Heart left ventricle (tissue), 16 donors: ENCODE data around the gene CCDC198. TPM values are rescaled to one million over a fixed set of nuclear protein-coding genes. Genes with fewer than 3 reads are reported as not detected.

Experiments used
- ATAC-seq, 4 donors: fragments of 200-7000 bp; cut with Tn5 transposase; one replicate each; pipeline ENCODE4 v1.9.1; 2020 to 2022; ENCODE audit warnings: moderate library complexity in 4 of 4, mild to moderate bottlenecking in 3 of 4, moderate number of reproducible peaks in 1 of 4
- DNase-seq, 5 donors: peaks; one replicate each; pipeline ENCODE4 v3.0.0-alpha.2; 2020
- H3K27ac ChIP-seq, 12 donors: fragments of 200-600 bp; sonication (generic) in 4 of 12; one replicate each; pipeline versions ENCODE4 v1.5.0 to v1.8.0; 2016 to 2022; ENCODE audit warnings: mild to moderate bottlenecking in 2 of 12
- H3K27me3 ChIP-seq, 9 donors: fragments of 200-600 bp; sonication (generic) in 2 of 9; one replicate each; pipeline versions ENCODE4 v1.5.1 to v1.8.0; 2016 to 2022; ENCODE audit warnings: mild to moderate bottlenecking in 3 of 9
- H3K36me3 ChIP-seq, 9 donors: fragments of 200-600 bp; sonication (generic) in 2 of 9; one replicate each; pipeline versions ENCODE4 v1.5.0 to v1.8.0; 2018 to 2022; ENCODE audit warnings: mild to moderate bottlenecking in 2 of 9
- H3K4me1 ChIP-seq, 12 donors: fragments of 200-600 bp; sonication (generic) in 4 of 12; one replicate each; pipeline versions ENCODE4 v1.5.0 to v1.8.0; 2016 to 2022; ENCODE audit warnings: mild to moderate bottlenecking in 3 of 12
- H3K4me3 ChIP-seq, 12 donors: fragments of 200-600 bp; sonication (generic) in 4 of 12; one replicate each; pipeline versions ENCODE4 v1.5.0 to v1.8.0; 2017 to 2022; ENCODE audit warnings: mild to moderate bottlenecking in 9 of 12, moderate library complexity in 4 of 12
- H3K9me3 ChIP-seq, 12 donors: fragments of 200-600 bp; sonication (generic) in 4 of 12; one replicate each; pipeline versions ENCODE4 v1.5.0 to v1.8.0; 2016 to 2022; ENCODE audit warnings: mild to moderate bottlenecking in 1 of 12
- CTCF ChIP-seq, 12 donors: fragments of 200-600 bp; sonication (generic) in 4 of 12; IDR thresholded peaks; one replicate each; pipeline versions ENCODE4 v1.5.0 to v1.8.0; 2018 to 2022; ENCODE audit warnings: antibody characterized with exemption in 12 of 12, mild to moderate bottlenecking in 5 of 12
- POLR2A ChIP-seq, 2 donors: fragments of 450-650 bp; IDR thresholded peaks; one replicate each; pipeline ENCODE4 v1.6.1; 2017; ENCODE audit warnings: antibody characterized with exemption in 2 of 2, mild to moderate bottlenecking in 2 of 2, moderate library complexity in 2 of 2
- WGBS, 4 donors: extraction: QIAGEN DNeasy Blood & Tissue Kit in 2 of 4; methylation state at CpG; one replicate each; pipeline versions ENCODE4 v1.1.5 to v1.1.7; 2013 to 2018; 5-methylcytosine and 5-hydroxymethylcytosine counted together
- intact Hi-C, 10 donors: fragments of 100-400 bp; cut with DNase I; formaldehyde crosslinking; loops; one replicate each; pipeline versions ENCODE4 v1.11.1 to v1.14.2; 2022
- polyA plus RNA-seq, 2 donors: library from polyadenylated mRNA; stranded (reverse); fragments of 200-250 nt; gene quantifications; one replicate each; pipeline ENCODE4 v1.2.3, GENCODE V29; 2013
- total RNA-seq, 9 donors: library from RNA; depleted of rRNA in 2 of 9; stranded (reverse); fragments of >200 nt in 2 of 9; fragmentation: NEBNext Ultra II Directional in 3 of 9; extraction: Animal tissue kit (Norgen Biotek cat#: 25700) in 3 of 9; gene quantifications; one replicate each; pipeline versions ENCODE4 v1.1.0 to v1.2.4, GENCODE V29; 2016 to 2023
- donor health status: ischemic (EF 13 %, LVEDD 7.1; RV severe dilation, severe dysfunction).
- donor health status: healthy with polysubstance abuse.
- donor health status: DM: no; HTN: yes; CAD: no.
- donor health status: DM: no; HTN: no; CAD: no.
- donor health status: ischemic (EF 25% LVEDD 6.9; RV normal size, moderate dysfunction).
- donor health status: ischemic (EF 25% LVEDD 5.7; RV mildly dilated, moderate dysfunction).
- donor health status: healthy.
- donor health status: DM: yes; HTN: yes; CAD: no.
- donor health status: ischemic (EF 35%, LVEDD 5.7; RV mildly dilated, moderate dysfunction).
- donor health status: nonischemic (EF 11% LVEDD 7.7; RV severe dilation, severe dysfunction).
- donor health status: DM: yes; HTN: yes; CAD: no.
- donor health status: PGD.
- donor health status: ischemic (EF 29% LVEDD 5.4; RV normal size, mild dysfunction).
- donor health status: nonischemic (EF 23%, LVEDD 6.1; RV moderate dilation, normal function).

Gene CCDC198
- total and polyA plus RNA-seq, 11 donors, result not detected

- Histone ChIP-seq H3K27me3 (no peaks in the 10 kb centered on the region), H3K27ac (no peak overlapping the region), H3K9me3 (peaks cover 0 to 4% (median 0%) of the 10 kb centered on the region in 12 donors), H3K36me3 (no peaks in the 10 kb centered on the region), H3K4me1 (no peaks in the 10 kb centered on the region), H3K4me3 (no peak overlapping the region)
- ATAC-seq (no peak), DNase-seq (no peak)
- WGBS, 4 donors, result 79 to 84% (median 83%) methylated on average over 5 of the region's 5 CpGs
- no peak for TF ChIP-seq POLR2A (IDR thresholded peaks at IDR 0.05)
- TF ChIP-seq CTCF (IDR thresholded peaks at IDR 0.05), result no peak
- intact Hi-C loops, result no loop called here
These were observed 31.8 kb downstream of the CCDC198 start for GRCh38 chr14:57461777-57462320.

GRCh38 chr14:57435923-57436322 is 57.7 kb downstream of the CCDC198 start:
- Histone ChIP-seq H3K4me3 (no peak overlapping the region), H3K27me3 (no peaks in the 10 kb centered on the region), H3K36me3 (no peaks in the 10 kb centered on the region), H3K9me3 (peaks cover 0 to 23% (median 0%) of the 10 kb centered on the region in 12 donors), H3K4me1 (no peaks in the 10 kb centered on the region), H3K27ac (no peak overlapping the region)
- TF ChIP-seq CTCF (IDR thresholded peaks at IDR 0.05) (peak in 1 of 12 donors; percentile 31), POLR2A (IDR thresholded peaks at IDR 0.05) (no peak)
- intact Hi-C loops, result no loop called here
- DNase-seq (no peak), ATAC-seq (no peak)

GRCh38 chr14:57420986-57421385 is 72.7 kb downstream of the CCDC198 start:
- no peak overlapping the region for H3K27ac ChIP-seq
- no peaks in the 10 kb centered on the region for H3K9me3 ChIP-seq
- no peaks in the 10 kb centered on the region for H3K27me3 ChIP-seq
- ATAC-seq (no peak), DNase-seq (no peak)
- no peaks in the 10 kb centered on the region for H3K4me1 ChIP-seq
- no peak for TF ChIP-seq POLR2A (IDR thresholded peaks at IDR 0.05)
- TF ChIP-seq CTCF (IDR thresholded peaks at IDR 0.05), result no peak
- 91 to 96% (median 94%) methylated on average over 3 of the region's 3 CpGs for WGBS, 4 donors
- intact Hi-C loops, result no loop called here
- no peaks in the 10 kb centered on the region for H3K36me3 ChIP-seq
- H3K4me3 ChIP-seq, result no peak overlapping the region

GRCh38 chr14:57420033-57420432 is 73.6 kb downstream of the CCDC198 start:
- intact Hi-C loops, result no loop called here
- ATAC-seq, result no peak
- Histone ChIP-seq H3K4me1 (no peaks in the 10 kb centered on the region), H3K27me3 (no peaks in the 10 kb centered on the region), H3K9me3 (no peaks in the 10 kb centered on the region), H3K36me3 (no peaks in the 10 kb centered on the region), H3K27ac (no peak overlapping the region), H3K4me3 (no peak overlapping the region)
- DNase-seq, result no peak
- no peak for TF ChIP-seq CTCF (IDR thresholded peaks at IDR 0.05)
- TF ChIP-seq POLR2A (IDR thresholded peaks at IDR 0.05), result no peak
- WGBS, 4 donors, result 60 to 82% (median 69%) methylated on average over 4 of the region's 4 CpGs

Other genes with a start within 250 kb of the CCDC198 start
- gene EXOC5, start 225.0 kb downstream of the CCDC198 start, total RNA-seq, result 10 to 100 TPM; 27.7 to 74.8 (median 53.0) TPM
- gene EXOC5, start 225.0 kb downstream of the CCDC198 start, polyA plus RNA-seq, result 10 to 100 TPM in 1 of 2 donors, 1 to 10 TPM in 1; 6.1 to 36.4 TPM
- 10 to 100 TPM; 20.6 to 58.1 (median 49.7) TPM for gene AP5M1, start 224.9 kb downstream of the CCDC198 start, total RNA-seq
- gene AP5M1, start 224.9 kb downstream of the CCDC198 start, polyA plus RNA-seq, result 10 to 100 TPM in 1 of 2 donors, 1 to 10 TPM in 1; 5.8 to 28.8 TPM
- gene NAA30, start 103.3 kb downstream of the CCDC198 start, total RNA-seq, result 10 to 100 TPM; 16.5 to 30.0 (median 25.9) TPM
- 10 to 100 TPM in 1 of 2 donors, 1 to 10 TPM in 1; 3.5 to 17.3 TPM for gene NAA30, start 103.3 kb downstream of the CCDC198 start, polyA plus RNA-seq